D721Med (cell line): ENCODE results near the gene RNF208.

Experiments used
- DNase-seq: peaks from one replicate; pipeline ENCODE4 v3.0.0; 2011; ENCODE audit warnings: low spot score; ENCODE audit not compliant: insufficient read length
- FAIRE-seq: peaks from 2 replicates; lab custom pipeline; 2011; peaks lifted over from hg19 to GRCh38; lab: Jason Lieb, UNC
- TF ChIP-seq, protein P1 (sequence below): IDR thresholded peaks from 2 replicates; pipeline ENCODE4 v1.5.1; 2012; ENCODE audit warnings: mild to moderate bottlenecking, control low read depth; ENCODE audit not compliant: insufficient read depth; ENCODE audit errors: missing control alignments

Gene RNF208

DNA sequence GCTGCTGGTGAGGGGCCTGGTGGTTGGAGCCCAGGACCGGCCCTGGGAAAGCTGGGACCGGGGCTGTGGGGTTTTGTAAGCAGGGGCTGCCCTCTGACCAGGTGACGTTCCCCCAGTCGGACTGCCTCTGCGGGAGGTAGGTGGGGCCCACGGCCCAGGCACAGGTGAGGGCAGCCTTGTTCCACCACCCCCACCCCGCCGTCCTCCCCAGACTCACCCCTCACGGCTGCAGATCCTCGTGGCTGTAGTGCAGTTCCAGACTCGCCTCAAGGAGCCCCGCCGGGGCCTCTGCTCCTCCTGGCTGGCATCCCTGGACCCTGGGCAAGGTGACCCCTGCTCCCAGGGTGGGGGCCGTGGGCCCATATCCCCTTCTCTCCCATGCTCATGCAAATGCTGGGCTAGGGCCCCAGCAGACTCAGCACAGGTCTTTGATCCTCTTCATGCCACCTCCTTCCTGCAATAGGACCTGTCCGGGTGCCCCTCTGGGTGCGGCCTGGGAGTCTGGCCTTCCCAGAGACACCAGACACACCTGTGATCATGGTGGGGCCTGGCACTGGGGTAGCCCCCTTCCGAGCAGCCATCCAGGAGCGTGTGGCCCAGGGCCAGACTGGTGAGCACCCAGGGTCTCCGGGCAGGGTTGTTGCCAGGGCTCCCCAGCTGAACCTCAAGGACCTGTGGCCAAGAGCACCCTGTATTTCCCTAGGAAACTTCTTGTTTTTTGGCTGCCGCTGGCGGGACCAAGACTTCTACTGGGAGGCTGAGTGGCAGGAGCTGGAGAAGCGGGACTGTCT is 6.6 kb downstream of the RNF208 start:
- TF ChIP-seq, protein P1, sequence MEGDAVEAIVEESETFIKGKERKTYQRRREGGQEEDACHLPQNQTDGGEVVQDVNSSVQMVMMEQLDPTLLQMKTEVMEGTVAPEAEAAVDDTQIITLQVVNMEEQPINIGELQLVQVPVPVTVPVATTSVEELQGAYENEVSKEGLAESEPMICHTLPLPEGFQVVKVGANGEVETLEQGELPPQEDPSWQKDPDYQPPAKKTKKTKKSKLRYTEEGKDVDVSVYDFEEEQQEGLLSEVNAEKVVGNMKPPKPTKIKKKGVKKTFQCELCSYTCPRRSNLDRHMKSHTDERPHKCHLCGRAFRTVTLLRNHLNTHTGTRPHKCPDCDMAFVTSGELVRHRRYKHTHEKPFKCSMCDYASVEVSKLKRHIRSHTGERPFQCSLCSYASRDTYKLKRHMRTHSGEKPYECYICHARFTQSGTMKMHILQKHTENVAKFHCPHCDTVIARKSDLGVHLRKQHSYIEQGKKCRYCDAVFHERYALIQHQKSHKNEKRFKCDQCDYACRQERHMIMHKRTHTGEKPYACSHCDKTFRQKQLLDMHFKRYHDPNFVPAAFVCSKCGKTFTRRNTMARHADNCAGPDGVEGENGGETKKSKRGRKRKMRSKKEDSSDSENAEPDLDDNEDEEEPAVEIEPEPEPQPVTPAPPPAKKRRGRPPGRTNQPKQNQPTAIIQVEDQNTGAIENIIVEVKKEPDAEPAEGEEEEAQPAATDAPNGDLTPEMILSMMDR, result no peak
- FAIRE-seq (no peak), DNase-seq (no peak)

DNA sequence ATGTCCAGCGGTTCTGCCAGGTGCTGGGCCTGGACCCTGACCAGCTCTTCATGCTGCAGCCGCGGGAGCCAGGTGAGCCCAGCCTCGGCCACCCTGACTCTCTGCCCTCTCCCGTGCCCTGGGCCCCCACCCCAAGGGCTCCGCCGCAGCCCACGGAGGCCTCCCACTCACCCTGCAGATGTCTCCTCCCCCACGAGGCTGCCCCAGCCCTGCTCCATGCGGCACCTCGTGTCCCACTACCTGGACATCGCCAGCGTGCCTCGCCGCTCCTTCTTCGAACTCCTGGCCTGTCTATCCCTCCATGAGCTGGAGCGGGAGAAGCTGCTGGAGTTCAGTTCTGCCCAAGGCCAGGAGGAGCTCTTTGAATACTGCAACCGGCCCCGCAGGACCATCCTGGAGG is 7.4 kb downstream of the RNF208 start:
- TF ChIP-seq, protein P1, result no peak
- no peak for DNase-seq
- no peak for FAIRE-seq

DNA sequence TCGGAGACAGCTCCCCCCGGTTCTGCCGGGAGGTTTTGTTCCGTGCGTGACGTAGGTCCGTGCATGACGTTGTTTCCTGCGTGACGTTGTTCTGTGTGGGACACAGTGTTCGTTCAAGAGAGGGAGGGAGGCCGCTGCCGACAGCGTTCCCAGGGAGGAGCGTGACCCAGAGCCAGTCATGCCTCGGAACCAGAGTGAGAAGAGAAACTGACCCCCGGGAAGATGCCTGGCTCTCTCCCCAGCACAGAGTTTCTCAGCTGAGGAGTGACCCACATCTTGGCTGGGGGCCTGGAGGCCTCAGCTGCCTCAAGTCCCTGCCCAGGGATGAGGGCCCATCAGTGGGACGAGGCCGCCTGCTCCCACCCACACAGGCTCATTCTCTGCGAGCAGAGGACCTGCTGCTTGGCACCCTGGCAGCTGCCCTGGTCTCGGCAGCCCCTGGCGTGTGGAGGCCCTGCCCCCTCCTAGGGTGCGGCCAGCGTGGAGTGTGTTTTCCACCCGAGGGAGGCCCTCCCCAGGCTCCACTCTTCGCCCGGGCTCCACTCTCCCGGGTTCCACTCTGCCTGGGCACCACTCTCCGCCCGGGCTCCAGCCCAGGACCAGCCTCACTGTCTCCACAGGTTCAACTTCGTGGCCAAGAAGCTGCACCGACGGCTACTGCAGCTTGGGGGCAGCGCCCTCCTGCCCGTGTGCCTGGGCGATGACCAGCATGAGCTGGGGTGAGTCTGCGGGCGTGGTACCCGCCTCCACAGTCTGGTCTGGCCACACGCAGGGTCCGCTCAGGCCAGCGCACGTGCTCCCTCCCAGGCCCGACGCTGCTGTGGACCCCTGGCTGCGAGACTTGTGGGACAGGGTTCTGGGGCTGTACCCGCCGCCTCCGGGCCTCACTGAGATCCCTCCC is 8.6 kb downstream of the RNF208 start:
- DNase-seq (no peak), FAIRE-seq (no peak)
- TF ChIP-seq, protein P1, result no peak

DNA sequence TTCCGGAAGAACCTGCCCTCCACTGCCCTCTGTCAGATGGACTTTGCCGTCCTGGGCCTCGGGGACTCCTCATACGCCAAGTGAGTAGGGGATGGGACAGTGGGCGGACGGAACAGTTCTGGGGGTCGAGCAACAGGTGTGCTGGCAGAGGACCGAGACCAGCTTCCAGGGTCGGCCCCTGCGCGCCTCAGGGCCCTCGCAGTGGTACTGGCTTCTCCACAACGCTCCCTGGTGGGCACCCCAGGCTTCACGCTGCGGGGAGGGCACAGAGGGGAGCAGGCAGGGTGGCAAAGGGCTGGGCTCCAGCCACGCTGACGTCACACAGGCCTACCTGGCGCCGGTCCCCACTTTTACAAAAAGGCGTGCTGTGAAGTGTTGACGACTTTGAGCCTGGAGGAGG is 9.5 kb downstream of the RNF208 start:
- no peak for FAIRE-seq
- no peak for DNase-seq
- TF ChIP-seq, protein P1, result no peak

DNA sequence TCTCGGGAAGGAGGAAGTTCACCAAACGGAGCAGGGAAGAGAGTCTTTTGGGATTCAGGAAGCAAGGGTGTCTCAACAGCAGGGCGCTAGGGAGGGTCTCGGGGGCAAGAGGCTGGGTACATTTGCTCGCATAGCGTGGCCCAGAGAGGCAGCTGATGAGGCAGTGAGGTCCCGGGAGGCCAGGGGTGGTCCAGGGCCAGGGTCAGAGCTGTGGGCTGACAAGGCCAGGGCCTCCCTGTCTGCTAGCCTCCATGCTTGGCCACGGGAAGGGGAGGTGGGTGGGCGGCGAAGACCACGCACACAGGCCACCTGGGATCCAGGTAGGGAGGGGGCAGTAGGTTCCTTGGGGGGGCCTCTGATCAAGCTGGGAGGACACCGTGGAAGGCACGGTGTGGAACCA is 10.5 kb downstream of the RNF208 start:
- DNase-seq, result no peak
- FAIRE-seq, result no peak
- TF ChIP-seq, protein P1, result no peak

DNA sequence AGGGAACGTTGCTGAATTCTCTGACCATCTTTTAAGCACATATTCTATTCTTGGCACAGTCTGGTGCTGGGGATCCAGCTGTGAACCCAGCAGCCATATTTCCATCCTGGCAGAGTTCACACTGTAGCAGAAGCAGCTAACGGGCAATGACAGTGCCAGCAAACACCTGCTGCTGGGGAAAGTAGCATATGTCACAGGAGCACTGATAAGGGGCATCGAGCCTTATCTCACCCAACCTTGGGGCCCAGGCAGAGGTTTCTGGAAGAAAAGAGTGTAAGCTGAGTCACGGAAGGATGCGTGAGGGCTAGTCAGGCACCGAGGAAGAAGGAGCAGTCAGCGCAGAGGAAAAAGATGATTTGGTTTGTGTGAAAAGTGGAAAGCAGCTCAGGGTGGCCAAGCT is 15.4 kb downstream of the RNF208 start:
- no peak for FAIRE-seq
- TF ChIP-seq, protein P1, result no peak
- no peak for DNase-seq
